K562 (cell line): ENCODE results near the gene MVB12B. TPM values are rescaled to one million over a fixed set of nuclear protein-coding genes. Genes with fewer than 3 reads are reported as not detected.

Experiments
- ATAC-seq: fragments of 200-7000 bp; cut with Tn5 transposase; 3 replicates; pipeline ENCODE4 v1.9.1; 2020; ENCODE audit warnings: moderate library complexity
- BruUV-seq: library from RNA; stranded (reverse); fragments of 400-500 nt; replicated peaks from 2 replicates; lab custom pipeline; 2021; lab: Mats Ljungman, UMichigan
- CTCF ChIA-PET: fragments of 300-600 bp; formaldehyde crosslinking; extraction: SDS; loops from one replicate; lab custom pipeline; 2021; ENCODE audit warnings: low intra/inter-chr PET ratio; lab: Yijun Ruan, JAX
- POLR2A ChIA-PET: fragments of 300-600, 350-650 bp; sonication (Branson Sonifier 250); formaldehyde crosslinking; extraction: SDS; loops from one replicate; lab custom pipeline; 2021; ENCODE audit warnings: antibody characterized with exemption, inconsistent platforms; lab: Yijun Ruan, JAX
- DNase-seq, 4 experiments: peaks; one replicate each; pipeline versions ENCODE4 v3.0.0 to v3.0.0-alpha.2; 2011 to 2018; ENCODE audit warnings: low spot score in 3 of 4, mixed read lengths in 3 of 4; ENCODE audit errors: extremely low read depth in 1 of 4
- FAIRE-seq: peaks from 2 replicates; lab custom pipeline; 2011; peaks lifted over from hg19 to GRCh38; lab: Jason Lieb, UNC
- H2AFZ ChIP-seq: 2 replicates; pipeline ENCODE4 v1.6.0; 2011; ENCODE audit warnings: low read depth, low read length, control low read depth, inconsistent platforms
- H3K27ac ChIP-seq: fragments of 200-600 bp; 3 replicates; pipeline ENCODE4 v1.8.0; 2011; ENCODE audit warnings: low read depth, mild to moderate bottlenecking, control low read depth, inconsistent platforms, low read length, moderate library complexity, mixed read lengths; ENCODE audit errors: extremely low read depth
- H3K27me3 ChIP-seq, 2 experiments: fragments of 300-600 bp in 1 of 2; 2 replicates in 1 of 2; 3 replicates in 1 of 2; pipeline versions ENCODE4 v1.6.0 to v1.8.0; 2011; ENCODE audit warnings: inconsistent platforms in 2 of 2, low read length in 2 of 2, mild to moderate bottlenecking in 1 of 2, mixed read lengths in 1 of 2, moderate library complexity in 1 of 2; ENCODE audit not compliant: control insufficient read depth in 2 of 2, insufficient read depth in 2 of 2
- H3K36me3 ChIP-seq: fragments of 300-600 bp; 3 replicates; pipeline ENCODE4 v1.8.0; 2011; ENCODE audit warnings: mild to moderate bottlenecking, low read length, inconsistent platforms; ENCODE audit not compliant: control insufficient read depth, insufficient read depth
- H3K4me1 ChIP-seq, 2 experiments: fragments of 200-600 bp in 1 of 2; replicated peaks in 1 of 2; 2 replicates in 1 of 2; 3 replicates in 1 of 2; pipeline versions ENCODE4 v1.5.1 to v1.8.0; 2011; ENCODE audit warnings: inconsistent platforms in 2 of 2, low read length in 2 of 2, mild to moderate bottlenecking in 1 of 2, mixed read lengths in 1 of 2, moderate library complexity in 1 of 2; ENCODE audit not compliant: control insufficient read depth in 2 of 2, insufficient read depth in 2 of 2
- H3K4me2 ChIP-seq: 2 replicates; pipeline ENCODE4 v1.6.1; 2011; ENCODE audit warnings: low read length, control low read depth, inconsistent platforms, mixed read lengths; ENCODE audit not compliant: insufficient read depth
- H3K4me3 ChIP-seq: fragments of 200-600 bp; sonication (generic), shearing (Covaris generic); 2 replicates; pipeline ENCODE4 v1.5.1; 2016; ENCODE audit warnings: control low read depth, inconsistent platforms
- H3K79me2 ChIP-seq: fragments of 200-600 bp; 3 replicates; pipeline ENCODE4 v1.8.0; 2011; ENCODE audit warnings: low read length, inconsistent platforms; ENCODE audit not compliant: control insufficient read depth, insufficient read depth
- H3K9ac ChIP-seq, 2 experiments: 2 replicates each; pipeline versions ENCODE4 v1.6.0 to v1.6.1; 2011; ENCODE audit warnings: low read depth in 2 of 2, low read length in 2 of 2, control low read depth in 1 of 2, inconsistent platforms in 1 of 2, mild to moderate bottlenecking in 1 of 2, mixed read lengths in 1 of 2; ENCODE audit not compliant: insufficient read depth in 1 of 2
- H3K9me1 ChIP-seq: one replicate; pipeline ENCODE4 v1.6.0; 2011; ENCODE audit warnings: inconsistent platforms, mild to moderate bottlenecking, low read length, moderate library complexity; ENCODE audit not compliant: control insufficient read depth, insufficient read depth
- H3K9me3 ChIP-seq: replicated peaks from 2 replicates; pipeline ENCODE4 v1.5.1; 2011; ENCODE audit warnings: low read depth, low read length, inconsistent platforms; ENCODE audit not compliant: control insufficient read depth, insufficient read depth
- H4K20me1 ChIP-seq: replicated peaks from 2 replicates; pipeline ENCODE4 v1.6.1; 2011; ENCODE audit warnings: low read length, inconsistent platforms, mixed read lengths; ENCODE audit not compliant: control insufficient read depth, insufficient read depth
- ARID2 ChIP-seq: fragments of 450-650 bp; IDR thresholded peaks from 2 replicates; pipeline ENCODE4 v1.6.1; 2017; ENCODE audit warnings: antibody characterized with exemption, mild to moderate bottlenecking
- CBFA2T2 ChIP-seq: fragments of 450-650 bp; conservative IDR thresholded peaks from 2 replicates; pipeline ENCODE4 v1.6.1; 2017; ENCODE audit warnings: mild to moderate bottlenecking
- CHD1 ChIP-seq: fragments of 200-600 bp; sonication (generic); IDR thresholded peaks from one replicate; pipeline ENCODE4 v1.6.1; 2012; ENCODE audit warnings: mild to moderate bottlenecking, moderate library complexity, low read length, inconsistent platforms
- EGR1 ChIP-seq: fragments of 450-650 bp; conservative IDR thresholded peaks from 2 replicates; pipeline ENCODE4 v1.6.1; 2017; ENCODE audit warnings: mild to moderate bottlenecking
- IRF2 ChIP-seq: sonication (generic); formaldehyde crosslinking; IDR thresholded peaks from 2 replicates; pipeline ENCODE4 v1.8.1; 2022; ENCODE audit warnings: mild to moderate bottlenecking, missing genetic modification reagents
- KLF1 ChIP-seq: fragments of 450-650 bp; IDR thresholded peaks from 2 replicates; pipeline ENCODE4 v1.6.1; 2016; ENCODE audit warnings: missing genetic modification characterization, missing compliant biosample characterization
- KLF13 ChIP-seq: fragments of 450-650 bp; IDR thresholded peaks from 2 replicates; pipeline ENCODE4 v1.6.1; 2016; ENCODE audit warnings: missing genetic modification characterization, low read depth, mild to moderate bottlenecking, missing compliant biosample characterization, moderate library complexity, borderline replicate concordance
- NCOA6 ChIP-seq: fragments of 450-650 bp; IDR thresholded peaks from 2 replicates; pipeline ENCODE4 v1.6.1; 2017; ENCODE audit warnings: mild to moderate bottlenecking
- POLR2AphosphoS2 ChIP-seq: IDR thresholded peaks from 2 replicates; pipeline ENCODE4 v1.6.1; 2012; ENCODE audit warnings: low read length, improper control_type of control experiment
- RBM25 ChIP-seq: fragments of 200-400 bp; formaldehyde crosslinking; IDR thresholded peaks from 2 replicates; pipeline ENCODE4 v1.6.1; 2018; ENCODE audit warnings: low read length, low read depth, moderate library complexity; ENCODE audit not compliant: severe bottlenecking
- ZNF347 ChIP-seq: fragments of 450-650 bp; formaldehyde crosslinking; IDR thresholded peaks from 2 replicates; pipeline ENCODE4 v1.4.0; 2020; ENCODE audit warnings: low read depth, mild to moderate bottlenecking, moderate library complexity
- ZNF780A ChIP-seq: fragments of 250-450 bp; sonication (Bioruptor Pico); IDR thresholded peaks from 2 replicates; pipeline ENCODE4 v1.5.0; 2021; ENCODE audit warnings: mild to moderate bottlenecking
- WGBS: fragments of 100-300 bp; shearing (Covaris generic); methylation state at CpG from one replicate; pipeline ENCODE4 v1.1.6; 2016; ENCODE audit warnings: low coverage, mixed read lengths; ENCODE audit not compliant: insufficient coverage; ENCODE audit errors: missing lambda C conversion rate; 5-methylcytosine and 5-hydroxymethylcytosine counted together
- in situ Hi-C: fragments of 300-500 bp; cut with MboI; formaldehyde crosslinking; loops from 4 replicates; pipeline ENCODE4 v1.15.0; 2018; ENCODE audit warnings: inconsistent platforms, mixed read lengths
- intact Hi-C: fragments of 100-400 bp; cut with micrococcal nuclease; formaldehyde crosslinking; loops from 2 replicates; pipeline ENCODE4 v1.14.2; 2022
- polyA plus RNA-seq, 8 experiments: library from polyadenylated mRNA; depleted of rRNA in 4 of 8; stranded (reverse) in 5 of 8; unstranded in 3 of 8; fragments of >200 nt; fragmentation: Nextera tagmentation in 2 of 8; fragmentation: Illumina TruSeq in 1 of 8; extraction: Ambion mirVana in 2 of 8; extraction: Trizol in 1 of 8; gene quantifications; 2 replicates each; pipeline versions ENCODE4 v1.2.1 to v1.2.3, GENCODE V29; 2011 to 2014; ENCODE audit warnings: inconsistent platforms in 1 of 8, missing spikeins in 1 of 8
- total RNA-seq, 7 experiments: library from RNA; depleted of rRNA in 6 of 7; stranded (reverse); fragments of >200 nt in 6 of 7; fragmentation: Illumina TruSeq in 2 of 7; extraction: Trizol in 2 of 7; gene quantifications; 2 replicates each; pipeline versions ENCODE4 v1.2.1 to v1.2.3, GENCODE V29; 2011 to 2021; ENCODE audit warnings: low replicate concordance in 1 of 7
- TF ChIP-seq, protein P1 (sequence below): IDR thresholded peaks from 2 replicates; pipeline ENCODE4 v1.6.1; 2011; ENCODE audit not compliant: insufficient read length; ENCODE audit errors: extremely low read depth
- TF ChIP-seq, protein P2 (sequence below): fragments of 450-650 bp; formaldehyde crosslinking; conservative IDR thresholded peaks from 2 replicates; pipeline ENCODE4 v1.4.0; 2022; ENCODE audit warnings: mild to moderate bottlenecking, missing genetic modification characterization
- TF ChIP-seq, protein P3 (sequence below): fragments of 450-650 bp; IDR thresholded peaks from 2 replicates; pipeline ENCODE4 v1.6.1; 2016; ENCODE audit warnings: antibody characterized with exemption
- TF ChIP-seq, protein P4 (sequence below): fragments of 250-450 bp; sonication (Bioruptor Pico); IDR thresholded peaks from 2 replicates; pipeline ENCODE4 v1.8.0; 2022; ENCODE audit warnings: inconsistent platforms, mild to moderate bottlenecking, moderate library complexity, borderline replicate concordance
- TF ChIP-seq, protein P5 (sequence below): fragments of 450-650 bp; conservative IDR thresholded peaks from 2 replicates; pipeline ENCODE4 v1.6.1; 2016; ENCODE audit warnings: missing genetic modification characterization, low read depth, mild to moderate bottlenecking, control low read depth, missing compliant biosample characterization

Gene MVB12B
- total and polyA plus RNA-seq, 9 of the 15 experiments (the other 6 are each of a cell fraction or from before 2014, with no cell fraction given) = not detected

DNA sequence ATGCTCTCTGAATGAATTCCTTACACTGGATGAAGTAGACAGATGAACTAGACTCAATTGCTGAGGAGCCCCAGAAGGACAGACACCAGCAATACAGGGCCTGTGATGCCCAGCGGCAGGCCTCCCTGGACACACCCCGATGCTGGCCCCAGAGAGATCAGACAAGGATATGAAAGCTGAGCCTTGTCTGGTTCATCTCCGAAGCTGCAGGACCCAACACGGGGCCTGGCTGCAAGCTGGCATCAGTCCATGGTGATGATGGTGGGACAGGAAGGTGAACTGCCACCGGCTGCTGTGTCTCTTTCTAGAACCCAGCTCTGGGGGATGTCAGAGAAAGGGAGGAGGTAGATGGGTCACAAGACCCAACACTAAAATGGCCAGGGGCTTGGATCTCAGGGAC is 183.1 kb downstream of the MVB12B start:
- H3K4me3 ChIP-seq = no peak overlapping the region
- H3K36me3 ChIP-seq = no peaks in the 10 kb centered on the region
- TF ChIP-seq ZNF347 (CRISPR knock-in tag) = no peak
- TF ChIP-seq RBM25 = no peak
- TF ChIP-seq, protein P1, sequence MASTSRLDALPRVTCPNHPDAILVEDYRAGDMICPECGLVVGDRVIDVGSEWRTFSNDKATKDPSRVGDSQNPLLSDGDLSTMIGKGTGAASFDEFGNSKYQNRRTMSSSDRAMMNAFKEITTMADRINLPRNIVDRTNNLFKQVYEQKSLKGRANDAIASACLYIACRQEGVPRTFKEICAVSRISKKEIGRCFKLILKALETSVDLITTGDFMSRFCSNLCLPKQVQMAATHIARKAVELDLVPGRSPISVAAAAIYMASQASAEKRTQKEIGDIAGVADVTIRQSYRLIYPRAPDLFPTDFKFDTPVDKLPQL = no peak
- TF ChIP-seq KLF13 (tag) = no peak
- TF ChIP-seq, protein P2, sequence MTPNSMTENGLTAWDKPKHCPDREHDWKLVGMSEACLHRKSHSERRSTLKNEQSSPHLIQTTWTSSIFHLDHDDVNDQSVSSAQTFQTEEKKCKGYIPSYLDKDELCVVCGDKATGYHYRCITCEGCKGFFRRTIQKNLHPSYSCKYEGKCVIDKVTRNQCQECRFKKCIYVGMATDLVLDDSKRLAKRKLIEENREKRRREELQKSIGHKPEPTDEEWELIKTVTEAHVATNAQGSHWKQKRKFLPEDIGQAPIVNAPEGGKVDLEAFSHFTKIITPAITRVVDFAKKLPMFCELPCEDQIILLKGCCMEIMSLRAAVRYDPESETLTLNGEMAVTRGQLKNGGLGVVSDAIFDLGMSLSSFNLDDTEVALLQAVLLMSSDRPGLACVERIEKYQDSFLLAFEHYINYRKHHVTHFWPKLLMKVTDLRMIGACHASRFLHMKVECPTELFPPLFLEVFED = no peak
- TF ChIP-seq KLF1 (tag) = no peak
- TF ChIP-seq NCOA6 = no peak
- TF ChIP-seq, protein P3, sequence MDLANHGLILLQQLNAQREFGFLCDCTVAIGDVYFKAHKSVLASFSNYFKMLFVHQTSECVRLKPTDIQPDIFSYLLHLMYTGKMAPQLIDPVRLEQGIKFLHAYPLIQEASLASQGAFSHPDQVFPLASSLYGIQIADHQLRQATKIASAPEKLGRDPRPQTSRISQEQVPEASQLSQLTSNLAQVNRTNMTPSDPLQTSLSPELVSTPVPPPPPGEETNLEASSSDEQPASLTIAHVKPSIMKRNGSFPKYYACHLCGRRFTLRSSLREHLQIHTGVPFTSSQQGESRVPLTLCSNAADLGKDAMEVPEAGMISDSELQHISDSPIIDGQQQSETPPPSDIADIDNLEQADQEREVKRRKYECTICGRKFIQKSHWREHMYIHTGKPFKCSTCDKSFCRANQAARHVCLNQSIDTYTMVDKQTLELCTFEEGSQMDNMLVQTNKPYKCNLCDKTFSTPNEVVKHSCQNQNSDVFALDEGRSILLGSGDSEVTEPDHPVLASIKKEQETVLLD = no peak
- no peak for TF ChIP-seq IRF2 (CRISPR knock-in tag)
- no peak for TF ChIP-seq POLR2AphosphoS2
- no peak for TF ChIP-seq CBFA2T2
- no peak for TF ChIP-seq ARID2
- TF ChIP-seq, protein P4, sequence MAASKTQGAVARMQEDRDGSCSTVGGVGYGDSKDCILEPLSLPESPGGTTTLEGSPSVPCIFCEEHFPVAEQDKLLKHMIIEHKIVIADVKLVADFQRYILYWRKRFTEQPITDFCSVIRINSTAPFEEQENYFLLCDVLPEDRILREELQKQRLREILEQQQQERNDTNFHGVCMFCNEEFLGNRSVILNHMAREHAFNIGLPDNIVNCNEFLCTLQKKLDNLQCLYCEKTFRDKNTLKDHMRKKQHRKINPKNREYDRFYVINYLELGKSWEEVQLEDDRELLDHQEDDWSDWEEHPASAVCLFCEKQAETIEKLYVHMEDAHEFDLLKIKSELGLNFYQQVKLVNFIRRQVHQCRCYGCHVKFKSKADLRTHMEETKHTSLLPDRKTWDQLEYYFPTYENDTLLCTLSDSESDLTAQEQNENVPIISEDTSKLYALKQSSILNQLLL (CRISPR knock-in tag) = no peak
- TF ChIP-seq, protein P5, sequence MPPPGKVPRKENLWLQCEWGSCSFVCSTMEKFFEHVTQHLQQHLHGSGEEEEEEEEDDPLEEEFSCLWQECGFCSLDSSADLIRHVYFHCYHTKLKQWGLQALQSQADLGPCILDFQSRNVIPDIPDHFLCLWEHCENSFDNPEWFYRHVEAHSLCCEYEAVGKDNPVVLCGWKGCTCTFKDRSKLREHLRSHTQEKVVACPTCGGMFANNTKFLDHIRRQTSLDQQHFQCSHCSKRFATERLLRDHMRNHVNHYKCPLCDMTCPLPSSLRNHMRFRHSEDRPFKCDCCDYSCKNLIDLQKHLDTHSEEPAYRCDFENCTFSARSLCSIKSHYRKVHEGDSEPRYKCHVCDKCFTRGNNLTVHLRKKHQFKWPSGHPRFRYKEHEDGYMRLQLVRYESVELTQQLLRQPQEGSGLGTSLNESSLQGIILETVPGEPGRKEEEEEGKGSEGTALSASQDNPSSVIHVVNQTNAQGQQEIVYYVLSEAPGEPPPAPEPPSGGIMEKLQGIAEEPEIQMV (tag) = no peak
- no peak for TF ChIP-seq EGR1
- TF ChIP-seq CHD1 = no peak
- TF ChIP-seq ZNF780A (CRISPR knock-in tag) = no peak
- TF ChIP-seq, all 486 proteins: peak for 0
- Histone ChIP-seq H3K79me2 (no peaks in the 10 kb centered on the region), H3K27me3 (peaks cover 16 to 57% of the 10 kb centered on the region in 2 experiments; a peak in 4 of 5 replicates), H3K4me1 (peaks cover 2 to 12% of the 10 kb centered on the region in 2 experiments; a peak in 2 of 5 replicates), H3K9me3 (no peaks in the 10 kb centered on the region), H3K27ac (no peak overlapping the region), H3K4me2 (no peak overlapping the region), H3K9me1 (no peaks in the 10 kb centered on the region), H2AFZ (no peak overlapping the region), H3K9ac (no peak overlapping the region), H4K20me1 (peaks cover 22% of the 10 kb centered on the region; the same call in 1 of the 2 replicates)
- FAIRE-seq (no peak), ATAC-seq (no peak), DNase-seq (no peak)
- in situ Hi-C loops (loop anchor here (10.0 kb wide), 1 partner anchor 185 kb away; no protein-coding TSS in a partner anchor), intact Hi-C loops (no loop called here)
- BruUV-seq = no TSS peak
- CTCF ChIA-PET = no interaction called here
- 0% methylated on average over 5 of the region's 5 CpGs for WGBS
- POLR2A ChIA-PET = no interaction called here
